GM19035 (cell line): ENCODE measurements around the gene PDC.
A peak's percentile ranks its signal among the peaks of the same experiment; 100 is the strongest.
"Not testable (repeated sequence)": the region's sequence is repeated elsewhere in the genome, so short reads cannot be mapped to it uniquely, and the experiment has no call there.

Experiments used
- ATAC-seq: cut with Tn5 transposase; IDR thresholded peaks from one replicate; pipeline ENCODE4 v1.9.1; 2021; ENCODE audit not compliant: unreplicated experiment

Gene PDC

DNA sequence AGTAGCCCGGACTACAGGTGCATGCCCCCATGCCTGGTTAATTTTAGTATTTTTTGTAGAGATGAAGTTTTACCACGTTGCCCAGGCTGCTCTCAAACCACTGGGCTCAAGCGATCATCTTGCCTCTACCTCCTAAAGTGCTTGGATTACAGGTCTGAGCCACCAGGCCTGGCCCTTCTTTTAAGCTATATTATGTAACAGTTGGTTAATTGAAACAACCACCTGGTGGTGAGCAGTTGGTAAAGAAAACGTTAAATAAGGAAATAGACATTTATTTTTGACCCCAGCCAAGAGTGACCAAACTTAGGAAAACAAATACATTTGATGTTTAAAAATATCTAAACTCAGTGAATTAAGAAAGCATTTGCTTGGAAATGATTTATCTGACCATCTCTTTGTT, 12.1 kb upstream of the PDC start:
- ATAC-seq: no peak

- no peak for ATAC-seq
These were observed 5.0 kb upstream of the PDC start for GRCh38 chr1:186465946-186466345.

DNA sequence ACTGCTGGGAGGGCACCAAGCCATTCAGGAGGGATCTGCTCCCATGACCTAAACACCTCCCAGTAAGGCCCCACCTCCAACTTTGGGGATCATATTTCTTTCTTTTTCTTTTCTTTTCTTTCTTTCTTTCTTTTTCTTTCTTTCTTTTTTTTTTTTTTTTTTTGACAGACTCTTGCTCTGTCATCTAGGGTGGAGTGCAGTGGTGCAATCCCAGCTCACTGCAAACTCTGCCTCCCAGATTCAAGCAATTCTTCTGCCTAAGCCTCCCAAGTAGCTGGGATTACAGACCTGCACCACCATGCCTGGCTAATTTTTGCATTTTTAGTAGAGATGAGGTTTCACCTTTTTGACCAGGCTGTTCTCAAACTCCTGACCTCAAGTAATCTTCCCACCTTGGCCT, 4.6 kb upstream of the PDC start:
- ATAC-seq: not testable (repeated sequence)

- no peak for ATAC-seq
These were observed 3.0 kb upstream of the PDC start for GRCh38 chr1:186463926-186464325.

- ATAC-seq: no peak
These were observed 2.6 kb upstream of the PDC start for GRCh38 chr1:186463511-186463910.

GRCh38 chr1:186459161-186459560, 1.8 kb downstream of the PDC start:
- not testable (repeated sequence) for ATAC-seq

DNA sequence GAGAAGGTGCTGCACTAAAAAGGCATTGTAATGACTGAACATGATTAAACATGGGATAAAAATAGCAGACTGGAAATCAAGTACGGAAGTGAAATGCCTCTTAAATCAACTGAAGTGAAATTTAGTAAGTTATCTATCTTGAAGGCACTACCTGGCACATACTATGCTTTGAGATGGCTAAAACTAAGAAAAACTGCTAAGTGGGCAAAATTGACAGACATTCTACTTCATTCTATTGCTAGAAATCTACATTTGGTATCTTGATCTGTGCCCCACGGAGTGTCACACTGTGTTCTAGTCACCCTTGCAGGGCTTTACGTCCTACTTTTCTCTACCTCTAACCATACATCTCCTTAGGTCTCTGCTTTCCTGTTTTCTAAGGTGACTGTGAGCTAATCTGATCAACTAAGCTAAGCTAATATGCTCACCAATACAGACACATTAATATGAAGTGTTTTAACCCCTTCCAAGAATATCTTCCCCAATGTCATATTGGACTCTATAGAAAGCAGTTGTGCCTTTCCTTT, 4.1 kb downstream of the PDC start:
- no peak for ATAC-seq

GRCh38 chr1:186454981-186455380, 5.9 kb downstream of the PDC start:
- ATAC-seq: no peak

DNA sequence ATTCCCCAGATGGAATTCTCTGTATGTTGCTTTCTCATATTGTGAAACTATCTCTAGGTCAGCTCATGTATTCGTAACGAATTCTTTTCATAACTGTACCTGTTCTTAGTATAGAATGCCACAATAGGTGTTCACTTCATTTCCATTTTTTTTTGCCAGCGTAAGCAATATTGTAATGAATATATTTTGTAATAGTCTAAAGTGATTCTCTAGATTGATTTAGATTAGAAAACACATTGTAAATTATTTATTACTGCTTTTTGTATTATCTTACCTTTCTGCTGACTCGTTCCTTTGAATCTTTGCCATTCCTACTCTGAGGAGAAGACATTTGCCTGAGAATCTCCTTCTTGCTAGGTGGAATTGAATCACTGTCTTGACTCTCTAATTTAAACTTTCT, 14.8 kb downstream of the PDC start:
- no peak for ATAC-seq

DNA sequence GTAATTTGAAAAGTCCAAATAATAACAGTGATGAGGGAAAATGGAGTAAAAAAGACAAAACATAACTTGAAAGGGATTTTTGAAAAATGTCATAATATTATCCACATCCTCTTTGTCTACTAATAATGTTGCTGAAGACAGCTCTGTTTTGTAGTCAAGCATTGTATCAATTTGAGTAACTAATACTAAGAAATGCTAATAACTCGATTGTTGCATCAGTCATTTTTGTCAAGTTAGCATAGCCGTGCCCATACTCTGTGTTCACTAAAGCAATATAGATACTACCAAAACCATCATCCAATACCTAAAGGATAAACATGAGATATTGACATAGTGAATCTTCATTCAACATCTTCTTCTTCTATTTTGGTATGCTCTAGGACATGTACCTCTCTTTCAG, 17.3 kb downstream of the PDC start:
- peak; percentile 54 for ATAC-seq

DNA sequence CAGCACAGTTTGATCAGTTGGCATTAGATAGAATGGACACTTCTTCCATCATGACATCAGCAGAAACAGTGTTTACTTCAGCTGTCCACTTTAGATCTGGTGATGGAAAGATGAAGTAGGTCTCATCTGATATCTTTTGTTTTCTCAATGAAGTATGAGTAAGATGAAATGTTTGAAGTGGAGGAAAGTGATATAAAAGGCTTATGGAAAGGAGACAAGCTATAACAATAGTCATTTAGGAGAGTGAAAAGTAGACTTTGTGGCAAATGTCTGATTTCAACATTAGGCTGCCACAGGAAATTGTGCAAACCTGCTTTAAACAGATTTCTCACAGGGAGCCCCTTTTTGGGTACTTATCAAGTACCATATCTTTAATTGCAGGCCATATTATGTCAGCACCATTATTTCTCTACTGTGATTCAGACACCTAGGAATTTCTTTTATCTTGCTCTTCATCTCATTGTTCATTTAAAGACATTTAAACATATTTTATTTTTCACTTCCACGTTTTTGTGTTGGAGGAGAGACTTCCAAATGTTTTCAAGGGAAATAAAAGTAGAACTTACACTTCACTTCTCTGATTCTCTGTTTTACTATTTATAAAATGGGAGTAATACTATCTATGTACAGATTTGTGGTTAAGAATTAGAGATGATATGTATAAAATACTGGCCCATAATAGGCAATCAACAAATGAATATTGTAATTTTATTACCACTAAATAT, 18.1 kb downstream of the PDC start:
- ATAC-seq: no peak

DNA sequence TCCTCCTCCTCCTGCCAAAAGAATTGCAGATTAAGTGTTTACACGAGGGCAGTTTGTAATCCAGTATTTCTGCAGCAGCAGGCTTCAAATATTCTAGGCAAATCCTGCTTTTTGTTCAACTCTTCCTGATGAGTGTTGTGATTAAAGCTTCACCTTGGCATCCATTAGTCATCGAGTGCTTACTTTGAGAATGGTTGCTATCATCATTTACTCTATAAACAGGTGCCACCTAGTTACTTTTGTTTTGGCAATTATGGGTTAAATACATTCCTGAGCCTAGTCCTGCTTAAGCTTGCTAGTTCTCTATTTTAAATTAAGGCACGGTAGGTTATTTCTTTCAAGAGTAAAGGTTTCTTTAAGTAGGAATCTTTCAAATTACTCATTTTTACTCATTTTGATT, 20.3 kb downstream of the PDC start:
- ATAC-seq: no peak

GRCh38 chr1:186438567-186438966, 22.3 kb downstream of the PDC start:
- no peak for ATAC-seq

DNA sequence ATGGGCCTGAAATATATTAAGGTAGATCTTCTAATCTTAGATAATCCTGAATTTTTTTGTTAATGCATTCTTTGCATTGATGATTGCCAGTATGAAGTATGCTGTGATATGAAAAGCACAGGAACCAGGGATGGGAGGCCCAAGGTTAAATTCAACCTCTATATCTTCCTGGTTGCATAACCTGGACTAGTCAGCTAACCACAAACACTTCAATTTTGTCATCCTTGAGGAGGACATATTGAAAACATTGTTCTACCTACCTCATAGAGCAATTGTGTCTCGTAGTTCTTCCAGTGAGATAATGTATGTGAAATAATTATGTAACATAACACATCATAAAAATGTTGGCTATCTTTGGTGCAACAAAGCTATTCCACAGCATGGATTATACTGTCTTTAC, 25.6 kb downstream of the PDC start:
- ATAC-seq: no peak

- no peak for ATAC-seq
These were observed 31.9 kb downstream of the PDC start for GRCh38 chr1:186429017-186429416.

DNA sequence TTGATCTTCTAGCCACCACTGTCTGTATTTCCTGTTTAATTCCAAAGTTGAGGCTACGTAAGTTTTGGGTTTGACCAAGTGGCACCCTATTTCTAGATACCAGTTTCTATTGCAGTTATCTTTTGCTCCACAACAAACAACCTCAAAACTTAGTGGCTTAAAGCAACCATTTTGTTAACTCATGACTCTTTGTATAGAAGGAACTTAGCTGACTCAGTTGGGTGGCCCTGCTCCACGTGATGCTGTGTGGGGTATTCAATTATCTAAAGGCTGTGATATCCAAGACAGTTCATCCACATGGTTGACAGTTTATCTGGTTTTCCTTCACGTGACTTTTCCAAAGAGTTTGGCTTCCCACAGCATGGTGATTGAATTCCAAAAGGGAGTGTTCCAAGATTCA, 34.8 kb downstream of the PDC start:
- no peak for ATAC-seq

DNA sequence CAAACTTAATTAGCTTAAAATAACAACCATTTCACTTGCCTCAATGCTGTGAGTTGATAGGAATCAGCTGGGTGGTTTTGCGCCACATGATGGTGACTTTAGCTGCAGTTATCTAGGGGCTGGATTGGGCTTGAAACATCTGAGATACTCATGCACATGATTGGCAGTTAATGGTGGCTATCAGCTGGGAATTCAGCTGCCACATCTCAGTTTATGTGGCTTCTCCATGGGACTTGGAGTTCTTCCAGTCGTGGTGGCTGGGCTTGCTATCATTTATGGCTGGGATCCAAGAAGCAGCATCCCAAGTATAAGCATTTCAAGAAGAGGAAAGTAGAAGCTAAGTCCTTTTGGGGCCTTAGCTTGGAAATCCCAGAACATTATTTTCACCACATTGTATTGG, 36.4 kb downstream of the PDC start:
- ATAC-seq: no peak

GRCh38 chr1:186421446-186421845, 39.5 kb downstream of the PDC start:
- ATAC-seq: no peak

- ATAC-seq: peak; percentile 92
These were observed 40.0 kb downstream of the PDC start for GRCh38 chr1:186420923-186421322.

GRCh38 chr1:186420311-186420710, 40.6 kb downstream of the PDC start:
- no peak for ATAC-seq

GRCh38 chr1:186418503-186418902, 42.4 kb downstream of the PDC start:
- ATAC-seq: no peak

DNA sequence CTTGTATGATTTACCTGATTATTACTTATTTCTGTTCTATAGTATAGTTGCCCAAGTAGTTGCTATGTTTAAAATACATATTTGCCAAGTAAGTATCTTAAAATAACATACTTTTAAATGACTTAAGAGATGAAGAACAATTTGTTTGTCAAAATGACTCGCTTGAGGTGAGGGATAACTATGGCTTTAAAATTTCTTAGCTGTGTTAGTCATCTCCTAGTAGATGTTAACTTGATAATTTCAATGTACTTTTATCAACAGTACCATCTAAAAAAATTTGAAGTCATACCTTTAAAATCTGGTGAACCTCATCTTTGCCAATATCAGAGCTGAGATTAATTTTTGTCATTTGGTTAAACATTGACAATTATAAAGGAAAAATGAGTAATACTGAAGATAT, 47.6 kb downstream of the PDC start:
- no peak for ATAC-seq

DNA sequence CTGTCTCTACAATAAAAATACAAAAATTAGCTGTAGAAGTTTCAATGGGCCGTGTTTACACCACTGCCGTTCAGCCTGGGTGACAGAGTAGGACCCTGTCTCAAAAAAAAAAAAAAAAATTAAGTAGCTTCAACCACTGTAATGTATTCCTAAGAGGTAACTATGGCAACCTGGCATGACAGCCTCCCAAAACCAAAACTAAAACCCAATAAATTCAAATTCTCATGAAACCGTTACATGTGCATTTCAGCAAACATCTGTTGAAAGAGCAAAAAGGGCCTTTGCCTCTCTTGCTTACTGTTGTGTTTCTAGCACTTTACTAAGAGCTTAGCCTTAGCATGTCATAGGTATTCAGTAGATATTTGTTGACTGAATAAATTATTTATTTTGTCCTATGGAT, 51.8 kb downstream of the PDC start:
- ATAC-seq: peak; percentile 63
